Esophagus squamous epithelium (tissue), 4 donors: ENCODE results near the gene RBM4B.

Experiments
- POLR2A ChIP-seq, 4 donors: fragments of 450-650 bp; IDR thresholded peaks; one replicate each; pipeline ENCODE4 v1.6.1; 2017; ENCODE audit warnings: antibody characterized with exemption in 4 of 4, mild to moderate bottlenecking in 4 of 4, moderate library complexity in 3 of 4
- TF ChIP-seq, protein P1 (sequence below), 6 experiments: fragments of 450-650 bp in 4 of 6; fragments of 200-600 bp in 2 of 6; sonication (generic) in 2 of 6; IDR thresholded peaks; one replicate each; pipeline ENCODE4 v1.5.1; 2016 to 2019; ENCODE audit warnings: antibody characterized with exemption in 6 of 6, mild to moderate bottlenecking in 4 of 6, moderate library complexity in 4 of 6

DNA sequence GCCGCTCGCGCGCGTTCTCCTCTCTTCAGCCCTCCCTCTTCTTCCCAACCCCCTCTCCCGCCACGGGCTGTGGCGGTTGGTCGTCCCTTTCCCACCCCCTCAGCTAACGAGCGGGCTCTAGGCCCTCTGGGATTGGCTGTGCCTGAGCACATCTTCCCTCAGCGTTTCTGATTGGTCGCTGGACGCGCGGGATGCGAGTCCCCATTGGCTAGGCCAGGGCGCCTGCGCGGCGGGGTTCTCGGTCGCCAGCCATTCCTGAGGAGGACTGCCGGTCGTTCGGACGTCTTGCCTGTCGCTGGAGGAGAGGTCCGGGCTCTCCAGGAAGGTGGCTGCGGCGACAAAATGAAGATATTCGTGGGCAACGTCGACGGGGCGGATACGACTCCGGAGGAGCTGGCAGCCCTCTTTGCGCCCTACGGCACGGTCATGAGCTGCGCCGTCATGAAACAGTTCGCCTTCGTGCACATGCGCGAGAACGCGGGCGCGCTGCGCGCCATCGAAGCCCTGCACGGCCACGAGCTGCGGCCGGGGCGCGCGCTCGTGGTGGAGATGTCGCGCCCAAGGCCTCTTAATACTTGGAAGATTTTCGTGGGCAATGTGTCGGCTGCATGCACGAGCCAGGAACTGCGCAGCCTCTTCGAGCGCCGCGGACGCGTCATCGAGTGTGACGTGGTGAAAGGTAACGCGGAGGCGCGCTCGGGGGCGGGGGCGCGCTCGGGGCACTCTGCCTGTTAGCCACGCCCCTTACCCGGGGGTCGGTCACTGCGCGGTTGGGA, 61.1 kb downstream of the RBM4B start, which contains the start of gene RBM14:
- TF ChIP-seq, protein P1, sequence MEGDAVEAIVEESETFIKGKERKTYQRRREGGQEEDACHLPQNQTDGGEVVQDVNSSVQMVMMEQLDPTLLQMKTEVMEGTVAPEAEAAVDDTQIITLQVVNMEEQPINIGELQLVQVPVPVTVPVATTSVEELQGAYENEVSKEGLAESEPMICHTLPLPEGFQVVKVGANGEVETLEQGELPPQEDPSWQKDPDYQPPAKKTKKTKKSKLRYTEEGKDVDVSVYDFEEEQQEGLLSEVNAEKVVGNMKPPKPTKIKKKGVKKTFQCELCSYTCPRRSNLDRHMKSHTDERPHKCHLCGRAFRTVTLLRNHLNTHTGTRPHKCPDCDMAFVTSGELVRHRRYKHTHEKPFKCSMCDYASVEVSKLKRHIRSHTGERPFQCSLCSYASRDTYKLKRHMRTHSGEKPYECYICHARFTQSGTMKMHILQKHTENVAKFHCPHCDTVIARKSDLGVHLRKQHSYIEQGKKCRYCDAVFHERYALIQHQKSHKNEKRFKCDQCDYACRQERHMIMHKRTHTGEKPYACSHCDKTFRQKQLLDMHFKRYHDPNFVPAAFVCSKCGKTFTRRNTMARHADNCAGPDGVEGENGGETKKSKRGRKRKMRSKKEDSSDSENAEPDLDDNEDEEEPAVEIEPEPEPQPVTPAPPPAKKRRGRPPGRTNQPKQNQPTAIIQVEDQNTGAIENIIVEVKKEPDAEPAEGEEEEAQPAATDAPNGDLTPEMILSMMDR (IDR thresholded peaks at IDR 0.05) = peak in 1 of 6 experiments; percentile 12
- peak; percentile 40 to 100 (median 98) for TF ChIP-seq POLR2A (IDR thresholded peaks at IDR 0.05)
